HG03354 (cell line): ENCODE measurements around the gene C20orf144.
A peak's percentile ranks its signal among the peaks of the same experiment; 100 is the strongest.

Source experiments
- ATAC-seq: cut with Tn5 transposase; IDR thresholded peaks from one replicate; pipeline ENCODE4 v1.9.1; 2021; ENCODE audit warnings: mild to moderate bottlenecking; ENCODE audit not compliant: unreplicated experiment, poor library complexity, severe bottlenecking

C20orf144 gene

DNA sequence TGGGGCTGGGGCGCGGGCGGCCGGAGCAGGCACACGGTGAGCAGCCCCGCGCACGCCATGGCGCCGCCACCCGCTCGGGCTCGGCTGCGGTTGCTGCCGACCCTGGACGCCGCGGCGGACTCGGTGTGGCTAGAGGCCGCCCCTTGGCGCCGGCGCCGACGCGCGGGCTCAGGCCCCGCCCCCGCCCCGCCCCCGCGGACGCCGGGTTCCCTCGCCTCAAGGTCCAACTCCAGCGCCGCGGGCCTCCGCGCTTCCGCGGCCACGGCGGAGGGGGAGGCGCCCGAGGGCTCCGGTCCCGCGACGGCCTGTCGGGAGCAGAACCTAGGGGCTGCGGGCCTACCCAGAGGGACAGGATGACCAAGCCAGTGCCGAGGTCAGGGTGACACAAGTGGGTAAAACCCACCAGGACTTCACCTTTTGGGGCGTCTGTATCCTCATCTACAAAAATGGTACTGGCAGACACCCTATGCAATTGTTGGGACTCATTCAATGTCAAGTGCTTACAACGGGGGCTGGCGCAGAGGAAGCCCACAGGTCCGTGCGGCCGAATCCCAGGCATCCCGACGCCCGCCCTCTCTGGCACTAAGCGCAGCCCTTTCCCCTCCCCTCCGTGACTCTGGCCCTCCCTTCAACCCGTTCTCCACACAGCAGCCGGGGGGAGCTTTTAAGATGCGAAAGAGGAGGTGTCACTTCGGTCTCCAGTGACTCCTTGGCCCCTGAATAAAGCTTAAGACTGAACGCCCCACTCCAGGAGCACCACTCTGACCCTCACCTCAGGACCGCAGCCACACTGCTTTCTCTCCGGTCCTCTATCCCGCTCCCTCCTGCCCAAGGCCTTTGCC, 12.4 kb downstream of the C20orf144 start, which contains the start of gene NECAB3:
TSS of gene NECAB3 (minus strand) at position 135 of the 842 bp plus-strand sequence. CDS start at position 59, 76 bp downstream.
- peak; percentile 56 for ATAC-seq

DNA sequence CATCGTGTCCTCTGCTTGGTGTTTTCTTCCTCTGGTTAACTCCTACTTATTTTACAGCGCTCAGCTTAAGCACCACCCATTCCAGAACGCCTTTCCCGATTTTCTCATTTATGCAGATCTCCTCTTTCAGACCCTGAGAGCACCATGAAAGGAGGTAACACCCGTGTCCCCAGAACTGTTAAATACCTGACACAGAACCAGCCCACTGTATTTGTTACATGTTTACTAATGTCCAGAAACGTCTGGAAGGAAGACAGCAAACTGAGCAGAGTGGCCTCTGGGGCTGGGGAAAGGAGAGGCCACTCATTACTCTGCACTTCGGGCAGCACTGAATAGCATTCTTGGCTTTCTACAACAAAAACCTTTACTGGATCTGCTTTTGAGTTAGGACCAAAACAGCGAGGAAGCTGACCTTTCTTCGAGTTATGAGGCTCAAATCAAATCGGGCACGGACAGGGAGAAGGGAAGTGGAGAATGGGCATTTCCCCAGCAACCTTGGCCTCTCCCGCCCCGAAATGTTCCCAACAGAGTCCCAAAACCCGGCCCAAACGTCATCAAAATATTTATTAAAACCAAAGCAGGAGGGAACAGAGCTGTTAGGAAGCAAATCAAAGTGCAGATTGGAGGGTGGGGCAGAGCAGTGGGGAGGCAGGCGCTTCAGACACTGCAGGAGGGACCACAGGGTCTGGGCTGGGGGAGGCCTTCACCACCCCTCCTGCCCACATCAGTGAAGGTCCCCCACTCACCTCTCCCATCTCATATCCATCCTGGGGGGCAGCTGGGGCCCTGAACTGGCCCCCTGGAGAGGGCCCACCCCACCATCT, 13.2 kb downstream of the C20orf144 start:
- no peak for ATAC-seq

DNA sequence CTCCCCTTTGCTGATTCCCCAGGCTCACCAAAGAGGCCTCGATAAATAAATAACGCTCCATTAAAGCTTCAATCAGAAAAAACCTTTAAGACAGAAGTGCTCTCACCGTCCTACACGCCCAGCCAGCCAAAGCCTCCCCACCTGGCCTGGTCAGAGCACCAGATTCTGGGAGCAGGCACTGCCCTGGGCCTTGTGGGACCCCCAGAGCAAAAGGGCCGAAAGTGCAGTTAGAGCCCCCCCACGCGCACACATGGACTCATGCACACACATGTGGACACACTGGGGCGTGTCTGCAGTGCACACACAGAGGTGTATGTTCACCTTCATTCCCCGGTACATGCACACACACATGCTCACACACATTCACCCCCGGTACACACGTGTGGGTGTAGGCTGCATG, 14.0 kb downstream of the C20orf144 start:
- ATAC-seq, result no peak

DNA sequence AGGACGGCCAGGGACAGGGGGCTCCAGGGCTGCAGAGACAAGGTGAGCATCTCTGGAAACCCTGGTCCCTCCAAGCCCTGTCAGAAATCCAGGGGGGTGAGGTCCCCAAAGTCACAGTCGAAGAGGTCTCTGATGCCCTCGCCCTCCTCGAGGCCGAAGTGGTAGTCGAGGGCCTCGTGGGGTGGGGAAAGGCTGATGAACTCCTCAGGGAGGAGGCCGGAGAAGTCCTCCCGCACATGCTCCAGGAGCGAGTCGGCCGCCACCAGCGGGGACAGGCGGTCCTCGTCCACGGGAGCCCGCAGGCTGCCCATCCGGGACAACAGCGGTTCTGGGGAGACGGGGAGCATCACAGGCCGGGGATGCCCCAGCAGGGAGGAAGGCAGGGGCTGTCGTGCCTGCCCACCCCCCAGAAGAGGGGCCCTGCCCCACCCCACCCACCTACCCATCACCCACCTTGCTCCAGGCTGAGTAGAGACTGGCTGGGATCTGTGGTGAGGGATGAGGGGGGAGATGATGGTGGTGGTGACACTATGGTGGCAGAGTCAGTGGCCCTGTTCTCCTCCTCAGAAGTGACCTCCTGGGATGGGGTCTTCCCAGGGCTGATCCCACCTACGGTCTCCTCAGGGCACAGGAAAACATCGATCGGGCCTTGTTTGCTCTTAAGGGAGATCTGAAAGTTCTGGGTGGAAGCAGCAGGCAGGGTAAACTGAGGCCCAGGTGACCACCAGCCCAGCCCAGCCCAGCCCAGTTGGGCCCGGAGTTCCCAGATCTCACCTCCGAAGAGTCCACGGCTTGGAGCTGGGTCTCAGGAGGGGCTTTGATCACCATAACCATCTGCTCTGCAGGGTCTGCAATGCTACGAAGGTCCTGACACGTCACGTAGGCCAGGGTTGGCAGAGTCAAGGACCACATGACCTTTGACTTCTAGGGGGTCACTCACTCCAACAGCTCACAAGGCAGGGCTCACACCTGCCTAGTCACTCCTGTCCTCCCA, 14.8 kb downstream of the C20orf144 start:
- no peak for ATAC-seq

DNA sequence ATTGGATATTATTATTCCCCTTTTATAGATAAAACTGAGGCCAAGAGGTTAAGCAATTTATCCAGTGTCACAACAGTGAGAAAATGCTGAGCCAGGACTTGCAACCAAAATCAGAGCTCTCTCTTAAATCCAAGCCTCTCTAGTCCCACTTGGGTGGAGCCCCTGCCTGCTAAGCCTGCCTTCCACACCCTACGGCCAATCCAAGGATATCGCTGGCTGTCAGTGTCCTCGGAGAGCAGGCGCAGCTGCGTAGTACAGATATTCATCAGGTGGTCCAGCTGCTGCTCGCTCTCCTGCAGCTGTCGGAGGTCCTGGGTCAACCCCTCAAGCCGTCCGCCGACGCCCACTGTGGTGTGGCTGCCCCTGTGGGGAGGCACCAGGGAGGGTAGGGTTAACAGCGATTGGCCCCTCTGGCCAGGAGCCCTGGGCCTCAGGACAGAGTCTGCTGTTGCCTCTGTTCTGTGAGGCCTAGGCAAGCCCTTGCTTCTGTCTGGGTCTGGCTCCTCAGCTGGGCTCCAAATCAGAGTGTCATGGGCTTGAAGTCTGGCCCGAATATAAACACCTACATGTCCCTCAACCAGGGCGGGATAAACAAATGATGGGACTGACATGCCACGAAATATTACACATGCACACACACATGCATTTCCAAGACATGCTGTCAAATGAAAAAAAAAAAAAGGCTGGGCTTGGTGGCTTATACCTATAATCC, 16.0 kb downstream of the C20orf144 start:
- ATAC-seq, result no peak

DNA sequence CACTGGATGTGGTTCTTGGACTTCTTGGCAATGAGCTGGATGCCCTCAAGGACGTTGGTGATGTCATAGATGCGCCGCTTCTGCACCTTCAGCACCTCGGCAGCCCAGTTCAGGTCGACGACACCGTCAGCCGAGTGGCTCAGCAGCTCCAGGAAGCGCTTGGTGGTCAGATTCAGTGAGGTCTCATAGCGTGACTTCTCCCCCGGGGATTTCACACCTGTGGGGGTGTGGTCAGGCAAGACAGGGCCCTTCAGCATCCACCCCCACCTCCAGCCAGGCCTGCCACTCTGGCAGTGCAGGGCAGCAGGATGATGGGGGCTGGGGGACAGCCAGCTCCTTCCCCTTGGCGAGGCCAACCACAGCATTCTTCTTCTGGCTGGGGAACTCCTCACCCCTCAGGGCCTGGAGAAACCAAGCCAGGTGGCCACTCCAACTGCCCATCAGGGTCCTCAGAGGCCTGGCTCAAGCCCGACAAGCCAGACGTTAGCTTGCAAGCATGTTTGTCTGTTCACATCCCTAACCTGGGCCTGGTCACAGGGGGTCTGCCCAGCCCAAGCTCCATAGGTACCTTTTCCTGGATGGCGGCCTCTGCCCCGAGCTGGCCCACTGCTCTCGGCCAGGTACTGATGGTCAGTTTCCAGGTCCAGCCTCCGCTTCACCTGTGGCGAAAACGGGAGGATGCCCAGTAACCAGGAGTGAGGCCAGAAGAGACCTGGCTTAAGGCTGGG, 17.8 kb downstream of the C20orf144 start:
- peak; percentile 75 for ATAC-seq

DNA sequence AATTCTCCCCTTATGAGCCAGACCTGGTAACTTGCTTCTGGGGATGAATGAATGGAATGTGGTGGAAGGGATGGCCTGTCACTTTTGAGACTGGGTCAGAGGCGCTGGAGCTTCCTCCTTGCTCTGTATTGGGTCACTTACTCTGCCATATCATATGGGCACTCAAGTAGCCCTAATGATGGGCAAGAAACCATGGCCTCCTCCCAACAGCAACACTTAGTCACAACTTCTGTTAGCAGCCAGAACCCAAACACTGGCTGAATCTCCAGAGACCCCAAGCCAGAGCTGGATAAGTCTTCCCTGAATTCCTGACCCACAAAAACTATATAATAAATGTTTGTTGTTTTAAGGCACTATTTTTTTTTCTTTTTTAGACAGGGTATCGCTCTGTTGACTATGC, 18.6 kb downstream of the C20orf144 start:
- no peak for ATAC-seq

DNA sequence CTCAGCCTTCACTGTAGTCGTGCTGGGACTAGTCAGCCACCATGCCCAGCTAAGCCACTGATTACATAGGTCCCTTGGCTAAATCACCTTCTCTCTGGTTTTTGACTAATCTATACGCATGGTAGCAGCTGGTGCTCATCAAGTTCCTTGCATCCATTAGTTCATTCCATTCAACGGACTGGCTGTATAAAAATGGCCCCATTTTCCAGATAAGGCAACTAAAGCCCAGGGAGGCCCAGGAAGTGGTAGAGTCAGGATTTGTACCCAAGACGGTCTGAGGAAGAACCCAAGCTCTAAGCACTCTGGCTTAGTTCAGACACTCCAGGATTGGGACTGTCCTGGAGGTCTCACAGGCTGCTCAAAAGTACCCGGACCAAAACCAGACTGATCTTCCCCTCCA, 19.2 kb downstream of the C20orf144 start:
- no peak for ATAC-seq

DNA sequence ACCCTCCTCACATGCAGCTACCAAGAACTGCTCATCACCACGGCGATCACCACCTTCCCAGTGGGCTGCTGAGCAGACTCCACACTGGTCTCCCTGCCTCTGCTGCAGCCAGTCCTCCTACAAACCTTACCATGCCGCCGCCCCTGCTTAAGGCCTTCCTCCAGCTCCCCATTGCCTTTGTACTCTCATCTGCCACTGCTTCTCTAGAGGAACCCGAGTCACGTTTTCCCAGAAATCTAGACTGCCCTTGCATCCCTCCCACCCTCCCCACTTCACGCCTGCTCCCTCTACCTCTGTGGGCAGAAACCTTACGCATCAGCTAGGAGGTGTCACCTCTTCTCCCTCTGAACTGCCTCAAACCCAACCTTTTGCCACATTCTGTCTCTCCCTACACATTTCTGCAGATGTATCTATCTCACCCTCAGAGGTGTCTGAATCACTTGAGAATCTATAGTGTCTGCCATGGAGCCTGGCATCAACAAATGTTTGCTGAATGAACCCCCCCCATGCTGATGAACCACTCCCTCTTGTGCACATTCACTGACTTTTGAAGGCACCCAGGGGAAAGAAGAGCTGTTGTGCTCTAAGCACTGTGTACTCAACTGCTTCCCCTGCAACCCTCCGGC, 19.7 kb downstream of the C20orf144 start:
- no peak for ATAC-seq

DNA sequence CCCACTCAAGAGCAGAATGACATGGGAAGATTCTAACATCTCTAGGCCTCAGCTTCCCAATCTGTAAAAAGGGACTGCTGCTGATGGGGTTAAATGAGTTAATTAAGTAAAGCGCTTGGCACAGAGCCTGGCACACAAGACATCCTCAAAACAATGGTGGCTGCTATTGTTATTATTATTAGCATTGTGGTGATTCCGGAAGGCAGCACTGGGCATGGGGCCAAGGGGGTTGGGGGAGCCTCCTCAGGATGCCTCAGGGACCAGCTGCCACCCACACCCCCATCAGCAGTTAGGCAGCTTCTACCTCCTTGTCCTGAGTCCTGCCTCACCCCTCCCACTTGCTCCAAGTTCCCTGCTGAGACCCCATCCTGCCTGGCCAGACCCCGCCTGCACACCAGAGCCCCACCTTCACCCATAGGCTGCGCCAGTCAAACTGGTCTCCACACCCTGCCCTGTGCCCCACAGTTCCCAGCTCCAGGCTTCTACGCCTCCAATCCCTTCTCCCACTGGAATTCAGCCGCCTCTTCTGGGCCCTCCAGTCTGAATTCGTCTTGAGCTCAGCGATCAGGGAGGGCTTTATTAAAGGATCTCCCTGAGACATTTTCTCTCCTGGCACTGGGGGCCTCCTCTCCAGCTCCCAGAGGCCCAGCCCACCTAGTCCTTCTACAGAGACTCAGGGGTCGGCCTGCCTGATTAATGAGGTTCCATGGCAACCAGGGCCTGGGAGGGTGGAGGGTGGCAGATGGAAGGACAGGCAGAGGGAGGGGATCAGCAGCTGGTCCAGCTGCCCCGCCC, 22.6 kb downstream of the C20orf144 start:
- ATAC-seq, result no peak

DNA sequence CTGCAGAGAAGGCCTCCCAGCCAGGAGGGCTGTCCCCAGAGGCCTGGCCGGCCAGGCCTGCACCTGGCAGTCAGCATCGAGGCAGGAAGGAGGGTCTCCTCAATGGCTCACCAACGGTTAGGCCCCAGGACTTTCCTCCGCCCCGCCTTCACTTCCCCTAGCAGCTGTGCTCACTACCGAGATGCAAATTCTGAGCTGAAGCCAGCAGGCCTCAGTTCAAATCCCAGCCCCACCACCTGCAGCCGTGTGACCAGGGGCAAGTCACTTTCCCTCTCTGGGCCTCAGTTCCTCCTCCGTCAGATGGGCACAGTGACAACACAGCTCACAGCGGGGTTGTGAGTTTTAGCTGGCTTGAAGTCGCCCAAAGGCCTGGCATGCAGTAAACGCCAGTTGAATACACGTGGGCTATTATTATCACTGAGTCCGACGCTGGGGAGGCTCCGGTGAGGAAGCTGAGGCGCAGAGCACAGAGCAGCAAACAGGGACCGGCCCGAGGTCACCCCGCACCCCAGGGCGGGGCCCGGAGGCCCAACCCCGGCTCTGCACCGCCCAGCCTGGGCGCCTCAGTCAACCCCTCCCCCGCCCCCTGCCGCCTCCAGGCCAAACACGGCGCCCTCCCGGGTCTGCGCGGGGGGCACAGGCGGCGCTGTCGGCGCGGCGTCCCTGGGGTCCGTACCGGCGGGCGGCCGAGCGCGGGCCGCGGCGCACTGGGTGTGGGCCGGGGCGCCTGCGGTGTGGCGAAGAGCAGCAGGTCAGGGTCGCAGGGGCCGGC, 23.4 kb downstream of the C20orf144 start:
- ATAC-seq, result peak; percentile 45

DNA sequence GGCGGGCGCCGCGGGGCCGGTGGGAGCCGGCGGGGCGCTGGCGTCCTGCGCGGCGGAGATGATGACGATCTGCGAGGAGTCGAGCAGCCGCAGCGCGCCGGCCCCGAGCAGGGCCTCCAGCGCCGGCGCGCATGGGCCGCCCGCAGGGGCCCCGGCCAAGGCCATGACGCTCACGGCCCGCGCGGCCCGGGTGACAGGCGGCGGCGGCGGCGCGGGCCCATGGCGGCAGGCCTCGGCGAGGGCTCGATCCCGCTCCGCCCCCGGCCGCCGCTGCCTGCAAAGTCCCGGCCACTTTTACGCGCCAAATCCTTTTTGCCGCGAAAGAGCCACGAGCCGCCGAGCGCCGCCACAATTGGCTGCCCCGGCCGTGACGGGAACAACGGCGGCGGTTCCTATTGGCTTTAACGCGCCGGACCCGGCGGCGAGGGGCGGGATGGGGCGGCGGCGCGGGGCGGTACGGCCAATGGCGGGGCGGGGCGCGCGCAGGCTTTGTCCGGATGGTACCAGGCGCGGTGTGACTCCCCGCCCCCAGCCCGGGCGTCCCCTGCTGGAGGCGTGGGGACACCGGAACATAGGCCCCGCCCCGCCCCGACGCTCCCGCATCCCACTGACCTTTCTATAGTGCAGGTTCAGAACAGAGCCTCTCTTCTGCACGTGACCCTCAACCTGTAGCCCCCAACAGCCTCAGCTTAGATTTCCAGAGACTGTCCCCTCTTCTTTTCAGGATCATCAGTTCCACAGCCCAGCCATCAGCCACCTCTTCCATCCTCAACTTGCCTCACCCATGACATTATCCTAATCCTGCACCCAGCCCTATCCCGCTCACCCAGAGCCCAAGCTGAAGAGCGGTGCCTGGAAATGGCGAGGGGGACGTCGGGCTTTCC, 24.2 kb downstream of the C20orf144 start, which contains the start of gene E2F1:
TSS of gene E2F1 (minus strand) at position 286 of the 884 bp plus-strand sequence. CDS start at position 165, 121 bp downstream.
- ATAC-seq, result peak; percentile 84

DNA sequence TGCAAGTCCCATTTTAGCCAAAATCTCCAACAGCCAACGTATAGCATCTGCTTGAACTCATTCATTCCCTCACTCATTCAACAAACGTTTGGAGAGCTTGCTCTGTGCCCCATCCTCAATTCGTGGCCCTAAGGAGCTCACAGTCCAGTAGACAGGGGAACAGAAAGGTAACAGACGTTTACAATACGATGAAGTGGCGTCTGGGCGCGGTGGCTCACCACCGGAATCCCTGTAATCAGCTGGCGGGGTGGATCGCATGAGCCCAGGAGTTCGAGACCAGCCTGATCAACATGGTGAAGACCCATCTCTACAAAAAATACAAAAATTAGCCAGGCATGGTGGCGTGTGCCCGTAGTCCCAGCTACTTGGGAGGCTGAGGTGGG, 24.8 kb downstream of the C20orf144 start:
- no peak for ATAC-seq

DNA sequence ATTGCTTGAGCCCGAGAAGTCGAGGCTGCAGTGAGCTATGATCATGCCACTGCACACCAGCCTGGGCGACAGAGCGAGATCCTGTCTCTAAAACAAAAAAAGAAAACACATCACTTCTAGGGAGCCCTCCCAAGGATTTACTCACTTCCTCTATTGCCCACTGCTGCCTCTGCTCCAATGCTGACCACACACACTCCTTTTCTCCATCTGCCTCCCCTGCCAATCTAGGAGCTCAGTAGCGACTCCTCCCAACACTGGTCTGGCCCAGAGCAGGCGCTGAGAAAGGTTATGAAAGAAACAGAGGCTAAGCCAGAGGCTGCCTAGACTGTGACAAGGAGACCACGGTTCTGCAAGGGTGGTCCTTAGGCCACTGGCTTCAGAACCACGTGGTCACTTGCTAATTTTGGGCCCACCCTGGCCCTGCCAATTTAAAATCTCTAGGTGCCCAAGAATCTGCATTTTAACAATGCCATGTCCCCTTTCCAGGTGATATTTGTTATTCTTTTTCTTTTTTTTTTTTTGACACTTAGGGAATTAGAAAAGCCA, 25.3 kb downstream of the C20orf144 start:
- ATAC-seq, result no peak
